Body of pancreas (tissue), 4 donors: ENCODE data around the gene MAP3K4.

ENCODE experiments used
- POLR2A ChIP-seq, 3 donors: fragments of 450-650 bp; IDR thresholded peaks; one replicate each; pipeline ENCODE4 v1.6.1; 2016; ENCODE audit warnings: antibody characterized with exemption in 3 of 3, mild to moderate bottlenecking in 2 of 3
- TF ChIP-seq, protein P1 (sequence below), 7 experiments: fragments of 450-650 bp in 4 of 7; fragments of 200-600 bp in 3 of 7; sonication (generic) in 3 of 7; IDR thresholded peaks; one replicate each; pipeline ENCODE4 v1.5.1; 2016 to 2019; ENCODE audit warnings: antibody characterized with exemption in 7 of 7

DNA sequence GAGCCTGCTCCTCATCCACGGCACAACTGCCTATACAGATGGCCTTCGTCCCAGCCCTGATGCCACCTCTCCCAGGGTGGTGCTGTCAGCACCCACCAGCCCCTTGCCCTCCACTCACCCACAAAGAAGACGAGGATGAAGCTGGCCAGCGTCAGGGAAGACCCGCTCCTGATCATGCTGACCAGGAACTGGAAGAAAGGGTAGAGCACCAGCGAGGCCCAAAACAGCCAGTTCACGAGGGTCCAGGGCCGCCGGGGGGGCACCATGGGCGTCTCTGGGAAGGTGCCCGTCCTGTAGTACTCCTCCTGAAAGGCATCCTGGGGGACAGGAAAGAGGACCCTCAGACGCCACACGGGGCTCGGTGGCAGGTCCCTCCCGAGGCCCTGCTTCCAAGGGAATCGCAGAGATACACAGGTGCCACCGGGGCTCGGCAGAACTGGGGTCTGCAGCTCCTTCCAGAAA lies 147.8 kb downstream of the MAP3K4 start:
- TF ChIP-seq POLR2A (IDR thresholded peaks at IDR 0.05) = no peak
- TF ChIP-seq, protein P1, sequence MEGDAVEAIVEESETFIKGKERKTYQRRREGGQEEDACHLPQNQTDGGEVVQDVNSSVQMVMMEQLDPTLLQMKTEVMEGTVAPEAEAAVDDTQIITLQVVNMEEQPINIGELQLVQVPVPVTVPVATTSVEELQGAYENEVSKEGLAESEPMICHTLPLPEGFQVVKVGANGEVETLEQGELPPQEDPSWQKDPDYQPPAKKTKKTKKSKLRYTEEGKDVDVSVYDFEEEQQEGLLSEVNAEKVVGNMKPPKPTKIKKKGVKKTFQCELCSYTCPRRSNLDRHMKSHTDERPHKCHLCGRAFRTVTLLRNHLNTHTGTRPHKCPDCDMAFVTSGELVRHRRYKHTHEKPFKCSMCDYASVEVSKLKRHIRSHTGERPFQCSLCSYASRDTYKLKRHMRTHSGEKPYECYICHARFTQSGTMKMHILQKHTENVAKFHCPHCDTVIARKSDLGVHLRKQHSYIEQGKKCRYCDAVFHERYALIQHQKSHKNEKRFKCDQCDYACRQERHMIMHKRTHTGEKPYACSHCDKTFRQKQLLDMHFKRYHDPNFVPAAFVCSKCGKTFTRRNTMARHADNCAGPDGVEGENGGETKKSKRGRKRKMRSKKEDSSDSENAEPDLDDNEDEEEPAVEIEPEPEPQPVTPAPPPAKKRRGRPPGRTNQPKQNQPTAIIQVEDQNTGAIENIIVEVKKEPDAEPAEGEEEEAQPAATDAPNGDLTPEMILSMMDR (IDR thresholded peaks at IDR 0.05) = no peak
